ENCODE results near the gene TGIF2.

Gene TGIF2

DNA sequence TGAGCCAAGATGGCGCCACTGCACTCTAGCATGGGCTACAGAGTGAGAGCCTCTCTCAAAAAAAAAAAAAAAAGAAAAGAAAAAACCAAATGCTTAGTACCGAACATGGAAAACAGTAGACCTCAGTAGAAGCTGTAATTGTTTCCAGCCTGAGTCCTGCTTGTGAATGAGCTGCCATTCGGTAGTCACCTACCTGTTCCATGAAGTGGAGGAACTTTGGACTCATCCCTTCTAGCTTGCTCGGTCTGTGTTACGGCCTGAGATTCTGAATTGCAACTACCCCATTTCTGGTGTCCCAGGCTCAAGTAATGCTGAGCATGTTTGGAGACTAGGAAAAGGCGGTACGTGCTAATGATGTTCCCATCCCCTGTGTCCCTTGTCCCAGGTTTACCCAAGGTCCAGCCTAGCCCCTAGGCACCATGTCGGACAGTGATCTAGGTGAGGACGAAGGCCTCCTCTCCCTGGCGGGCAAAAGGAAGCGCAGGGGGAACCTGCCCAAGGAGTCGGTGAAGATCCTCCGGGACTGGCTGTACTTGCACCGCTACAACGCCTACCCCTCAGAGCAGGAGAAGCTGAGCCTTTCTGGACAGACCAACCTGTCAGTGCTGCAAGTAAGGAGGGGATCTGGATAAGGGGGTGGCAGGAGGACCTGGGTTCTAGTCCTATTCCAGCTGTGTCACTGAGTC, 5.1 kb downstream of the TGIF2 start:
- TF ChIP-seq, protein P1, sequence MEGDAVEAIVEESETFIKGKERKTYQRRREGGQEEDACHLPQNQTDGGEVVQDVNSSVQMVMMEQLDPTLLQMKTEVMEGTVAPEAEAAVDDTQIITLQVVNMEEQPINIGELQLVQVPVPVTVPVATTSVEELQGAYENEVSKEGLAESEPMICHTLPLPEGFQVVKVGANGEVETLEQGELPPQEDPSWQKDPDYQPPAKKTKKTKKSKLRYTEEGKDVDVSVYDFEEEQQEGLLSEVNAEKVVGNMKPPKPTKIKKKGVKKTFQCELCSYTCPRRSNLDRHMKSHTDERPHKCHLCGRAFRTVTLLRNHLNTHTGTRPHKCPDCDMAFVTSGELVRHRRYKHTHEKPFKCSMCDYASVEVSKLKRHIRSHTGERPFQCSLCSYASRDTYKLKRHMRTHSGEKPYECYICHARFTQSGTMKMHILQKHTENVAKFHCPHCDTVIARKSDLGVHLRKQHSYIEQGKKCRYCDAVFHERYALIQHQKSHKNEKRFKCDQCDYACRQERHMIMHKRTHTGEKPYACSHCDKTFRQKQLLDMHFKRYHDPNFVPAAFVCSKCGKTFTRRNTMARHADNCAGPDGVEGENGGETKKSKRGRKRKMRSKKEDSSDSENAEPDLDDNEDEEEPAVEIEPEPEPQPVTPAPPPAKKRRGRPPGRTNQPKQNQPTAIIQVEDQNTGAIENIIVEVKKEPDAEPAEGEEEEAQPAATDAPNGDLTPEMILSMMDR (IDR thresholded peaks at IDR 0.05; ENCODE audit: low read length), result no peak
- TF ChIP-seq EZH2 (IDR thresholded peaks at IDR 0.05; ENCODE audit: borderline replicate concordance, low read length), result no peak
- H3K4me1 ChIP-seq (ENCODE audit: insufficient read depth, low read length, severe bottlenecking), result peaks cover 7% of the 10 kb centered on the region
- H2AFZ ChIP-seq (ENCODE audit: low read length), result no peak overlapping the region
- no peaks in the 10 kb centered on the region for H3K27me3 ChIP-seq (ENCODE audit: insufficient read depth, low read length)
- peaks cover 27% of the 10 kb centered on the region for H3K79me2 ChIP-seq (ENCODE audit: insufficient read depth, low read length)
- H3K27ac ChIP-seq (ENCODE audit: low read depth, low read length, poor library complexity, severe bottlenecking), result no peak overlapping the region
- no peaks in the 10 kb centered on the region for H3F3A ChIP-seq (ENCODE audit: insufficient read depth, low read length)
- no peak overlapping the region for H3K9ac ChIP-seq (ENCODE audit: low read length)
- H3K36me3 ChIP-seq (ENCODE audit: insufficient read depth, low read length), result peaks cover 59% of the 10 kb centered on the region
- no peaks in the 10 kb centered on the region for H3K9me2 ChIP-seq (ENCODE audit: low read depth, low read length)
- no peak overlapping the region for H3K4me2 ChIP-seq (ENCODE audit: low read length)
- H3K4me3 ChIP-seq (ENCODE audit: low read depth, low read length, poor library complexity, severe bottlenecking), result no peak overlapping the region
- no peaks in the 10 kb centered on the region for H4K20me1 ChIP-seq (ENCODE audit: insufficient read depth, low read length)
- H3K9me3 ChIP-seq (ENCODE audit: low read length), result no peaks in the 10 kb centered on the region

DNA sequence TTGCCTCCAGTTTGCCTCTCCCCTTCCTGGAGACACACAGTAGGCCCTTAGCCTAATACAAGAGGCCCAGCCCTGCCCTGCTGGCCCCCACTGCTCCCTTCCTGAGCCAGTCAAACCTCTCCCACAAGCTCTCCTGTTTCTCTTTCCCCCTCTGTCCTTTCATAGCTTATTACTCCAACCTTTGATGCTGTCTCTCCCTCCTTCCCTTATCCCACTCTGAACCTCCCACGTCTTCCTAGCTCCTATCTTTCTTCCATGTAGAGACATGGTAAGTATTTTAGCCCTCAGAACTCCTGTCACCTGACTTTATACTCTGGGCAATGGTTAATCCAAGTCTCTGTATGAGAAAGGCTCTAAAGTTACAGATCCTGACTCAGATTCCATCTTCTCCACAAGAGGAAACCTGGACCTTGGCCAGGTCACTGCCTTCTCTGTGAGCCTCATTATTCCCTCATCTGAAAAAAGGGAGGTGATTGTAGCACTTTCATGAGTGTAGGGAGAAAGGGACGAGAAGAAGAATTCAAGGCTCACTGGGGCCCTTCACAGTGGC, 6.7 kb downstream of the TGIF2 start:
- Histone ChIP-seq H3K4me2 (ENCODE audit: low read length) (no peak overlapping the region), H3K79me2 (ENCODE audit: insufficient read depth, low read length) (peaks cover 24% of the 10 kb centered on the region), H3K36me3 (ENCODE audit: insufficient read depth, low read length) (peaks cover 63% of the 10 kb centered on the region), H3K9me3 (ENCODE audit: low read length) (no peaks in the 10 kb centered on the region), H3K27me3 (ENCODE audit: insufficient read depth, low read length) (no peaks in the 10 kb centered on the region), H3K27ac (ENCODE audit: low read depth, low read length, poor library complexity, severe bottlenecking) (no peak overlapping the region), H3K4me1 (ENCODE audit: insufficient read depth, low read length, severe bottlenecking) (peaks cover 6% of the 10 kb centered on the region), H3K4me3 (ENCODE audit: low read depth, low read length, poor library complexity, severe bottlenecking) (no peak overlapping the region), H4K20me1 (ENCODE audit: insufficient read depth, low read length) (no peaks in the 10 kb centered on the region), H3K9me2 (ENCODE audit: low read depth, low read length) (no peaks in the 10 kb centered on the region), H3K9ac (ENCODE audit: low read length) (no peak overlapping the region), H3F3A (ENCODE audit: insufficient read depth, low read length) (no peaks in the 10 kb centered on the region), H2AFZ (ENCODE audit: low read length) (no peak overlapping the region)
- TF ChIP-seq EZH2 (IDR thresholded peaks at IDR 0.05; ENCODE audit: borderline replicate concordance, low read length), result no peak
- TF ChIP-seq, protein P1 (IDR thresholded peaks at IDR 0.05; ENCODE audit: low read length), result no peak

DNA sequence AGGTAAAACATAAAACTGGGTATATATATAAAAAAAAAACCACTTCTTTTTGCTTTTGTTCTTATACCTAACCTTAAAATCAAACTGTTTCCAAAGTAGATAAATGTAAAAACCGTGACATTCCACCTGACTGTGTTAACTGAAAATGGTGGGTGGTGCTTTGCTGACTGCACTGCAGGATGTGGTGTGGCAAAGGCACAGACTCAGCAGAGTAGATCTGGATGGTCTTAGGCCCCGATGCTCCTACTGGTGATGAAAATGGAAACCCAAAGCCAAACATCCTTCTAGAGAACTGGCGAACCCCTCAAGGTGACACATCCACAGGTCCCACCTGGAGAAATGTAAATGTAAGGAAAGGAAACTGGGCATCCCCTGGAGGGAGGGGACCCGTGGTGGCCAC, 8.9 kb downstream of the TGIF2 start:
- Histone ChIP-seq H3K4me2 (ENCODE audit: low read length) (no peak overlapping the region), H4K20me1 (ENCODE audit: insufficient read depth, low read length) (no peaks in the 10 kb centered on the region)

More for the DNA sequence above, 8.9 kb downstream of the TGIF2 start:
- no peak overlapping the region for H3K27ac ChIP-seq (ENCODE audit: low read depth, low read length, poor library complexity, severe bottlenecking)
- peaks cover 4% of the 10 kb centered on the region for H3K79me2 ChIP-seq (ENCODE audit: insufficient read depth, low read length)
- H3K27me3 ChIP-seq (ENCODE audit: insufficient read depth, low read length), result no peaks in the 10 kb centered on the region
- no peak overlapping the region for H2AFZ ChIP-seq (ENCODE audit: low read length)
- no peak overlapping the region for H3K9ac ChIP-seq (ENCODE audit: low read length)
- no peaks in the 10 kb centered on the region for H3K9me3 ChIP-seq (ENCODE audit: low read length)
- H3K4me3 ChIP-seq (ENCODE audit: low read depth, low read length, poor library complexity, severe bottlenecking), result no peak overlapping the region
- H3K4me1 ChIP-seq (ENCODE audit: insufficient read depth, low read length, severe bottlenecking), result no peaks in the 10 kb centered on the region
- TF ChIP-seq, protein P1 (IDR thresholded peaks at IDR 0.05; ENCODE audit: low read length), result no peak
- TF ChIP-seq EZH2 (IDR thresholded peaks at IDR 0.05; ENCODE audit: borderline replicate concordance, low read length), result no peak
- peaks cover 66% of the 10 kb centered on the region for H3K36me3 ChIP-seq (ENCODE audit: insufficient read depth, low read length)
- H3K9me2 ChIP-seq (ENCODE audit: low read depth, low read length), result no peaks in the 10 kb centered on the region
- no peaks in the 10 kb centered on the region; the same call in 1 of the 2 replicates for H3F3A ChIP-seq (ENCODE audit: insufficient read depth, low read length)
